AG04450 (cell line): ENCODE results near the gene LRRC51. TPM values are rescaled to one million over a fixed set of nuclear protein-coding genes. Genes with fewer than 3 reads are reported as not detected.

Experiments used
- CTCF ChIA-PET: fragments of 300-600, 350-600 bp; formaldehyde crosslinking; extraction: SDS; loops from one replicate; lab custom pipeline; 2022; ENCODE audit warnings: antibody characterized with exemption, inconsistent platforms; lab: Charles Lee
- POLR2A ChIA-PET: fragments of 350-600 bp; formaldehyde crosslinking; extraction: SDS; loops from one replicate; lab custom pipeline; 2021; ENCODE audit warnings: antibody characterized with exemption, inconsistent platforms; lab: Yijun Ruan, JAX
- DNase-seq: peaks from one replicate; pipeline ENCODE4 v3.0.0-alpha.2; 2011; ENCODE audit warnings: low read depth, low spot score
- H3K27ac ChIP-seq: one replicate; pipeline ENCODE4 v1.5.1; 2012; ENCODE audit warnings: low read depth, low read length, control low read depth
- H3K27me3 ChIP-seq: one replicate; pipeline ENCODE4 v1.6.0; 2012; ENCODE audit warnings: low read length; ENCODE audit not compliant: control insufficient read depth, insufficient read depth
- H3K4me3 ChIP-seq: 2 replicates; pipeline ENCODE4 v1.5.1; 2011; ENCODE audit warnings: mild to moderate bottlenecking, low read depth, low read length, control low read depth
- H3K9me3 ChIP-seq: 2 replicates; pipeline ENCODE4 v1.5.1; 2012; ENCODE audit warnings: low read length; ENCODE audit not compliant: control insufficient read depth, insufficient read depth
- polyA plus RNA-seq: library from polyadenylated mRNA; depleted of rRNA; stranded (reverse); fragments of >200 nt; gene quantifications from 2 replicates; pipeline ENCODE4 v1.2.3, GENCODE V29; 2011
- TF ChIP-seq, protein P1 (sequence below): IDR thresholded peaks from 2 replicates; pipeline ENCODE4 v1.5.1; 2011; ENCODE audit warnings: low read depth, low read length, control low read depth, inconsistent platforms

Gene LRRC51
- polyA plus RNA-seq, 1 experiment, result 8.6 TPM

DNA sequence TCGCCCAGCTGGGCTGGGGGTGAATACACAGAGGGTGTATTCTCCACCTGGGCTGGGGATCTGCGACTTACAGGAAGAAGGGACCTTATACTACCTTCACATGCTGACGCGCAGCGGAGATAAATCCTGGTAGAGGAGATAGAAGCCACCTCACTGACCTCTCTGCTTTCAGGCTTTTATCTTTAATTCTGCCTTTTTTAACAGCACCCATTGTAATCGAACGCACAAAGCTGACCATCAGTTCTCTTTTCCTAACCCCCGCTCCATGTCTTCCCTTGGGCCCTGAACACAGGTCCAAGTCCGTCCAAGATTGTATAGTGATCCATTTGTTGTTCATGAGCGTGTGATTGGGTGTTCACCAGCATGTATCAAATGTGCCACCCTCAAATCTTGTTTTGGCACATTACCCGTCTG, 23.1 kb downstream of the LRRC51 start:
- peak overlapping the region; percentile 36 for H3K4me3 ChIP-seq
- ChIA-PET CTCF (interaction anchor here (0.6 kb wide), 1 partner anchor 47 kb away, joined by 5 read pairs; no protein-coding TSS in a partner anchor), POLR2A (no interaction called here)
- peak overlapping the region; percentile 82 for H3K27ac ChIP-seq
- TF ChIP-seq, protein P1, sequence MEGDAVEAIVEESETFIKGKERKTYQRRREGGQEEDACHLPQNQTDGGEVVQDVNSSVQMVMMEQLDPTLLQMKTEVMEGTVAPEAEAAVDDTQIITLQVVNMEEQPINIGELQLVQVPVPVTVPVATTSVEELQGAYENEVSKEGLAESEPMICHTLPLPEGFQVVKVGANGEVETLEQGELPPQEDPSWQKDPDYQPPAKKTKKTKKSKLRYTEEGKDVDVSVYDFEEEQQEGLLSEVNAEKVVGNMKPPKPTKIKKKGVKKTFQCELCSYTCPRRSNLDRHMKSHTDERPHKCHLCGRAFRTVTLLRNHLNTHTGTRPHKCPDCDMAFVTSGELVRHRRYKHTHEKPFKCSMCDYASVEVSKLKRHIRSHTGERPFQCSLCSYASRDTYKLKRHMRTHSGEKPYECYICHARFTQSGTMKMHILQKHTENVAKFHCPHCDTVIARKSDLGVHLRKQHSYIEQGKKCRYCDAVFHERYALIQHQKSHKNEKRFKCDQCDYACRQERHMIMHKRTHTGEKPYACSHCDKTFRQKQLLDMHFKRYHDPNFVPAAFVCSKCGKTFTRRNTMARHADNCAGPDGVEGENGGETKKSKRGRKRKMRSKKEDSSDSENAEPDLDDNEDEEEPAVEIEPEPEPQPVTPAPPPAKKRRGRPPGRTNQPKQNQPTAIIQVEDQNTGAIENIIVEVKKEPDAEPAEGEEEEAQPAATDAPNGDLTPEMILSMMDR, result no peak
- DNase-seq, result no peak
- H3K9me3 ChIP-seq, result no peaks in the 10 kb centered on the region; the same call in none of the 2 replicates
- H3K27me3 ChIP-seq, result no peaks in the 10 kb centered on the region

DNA sequence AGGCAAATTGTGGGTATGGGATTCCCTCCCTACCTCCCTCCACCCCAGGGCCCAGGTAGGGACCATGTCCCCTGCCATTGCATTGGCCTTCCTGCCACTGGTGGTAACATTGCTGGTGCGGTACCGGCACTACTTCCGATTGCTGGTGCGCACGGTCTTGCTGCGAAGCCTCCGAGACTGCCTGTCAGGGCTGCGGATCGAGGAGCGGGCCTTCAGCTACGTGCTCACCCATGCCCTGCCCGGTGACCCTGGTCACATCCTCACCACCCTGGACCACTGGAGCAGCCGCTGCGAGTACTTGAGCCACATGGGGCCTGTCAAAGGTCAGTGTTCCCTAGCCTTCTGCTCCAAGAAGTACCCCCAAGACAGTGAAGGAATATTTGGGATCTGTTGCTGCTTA, 25.2 kb downstream of the LRRC51 start, which contains the start of gene TOMT:
TOMT (plus strand) TSS at position 37 of the 400 bp plus-strand sequence; CDS start at position 65, 28 bp downstream.
- ChIA-PET CTCF (interaction anchor here (1.0 to 1.4 kb wide), 2 partner anchors 38 to 81 kb away, joined by 3 to 9 read pairs; no protein-coding TSS in a partner anchor), POLR2A (no interaction called here)
- H3K9me3 ChIP-seq, result no peaks in the 10 kb centered on the region; the same call in none of the 2 replicates
- no peak within 1 kb of the TSS for H3K4me3 ChIP-seq
- no peaks in the 10 kb centered on the region for H3K27me3 ChIP-seq
- DNase-seq, result no peak
- H3K27ac ChIP-seq, result no peak within 1 kb of the TSS
- TF ChIP-seq, protein P1, result no peak

DNA sequence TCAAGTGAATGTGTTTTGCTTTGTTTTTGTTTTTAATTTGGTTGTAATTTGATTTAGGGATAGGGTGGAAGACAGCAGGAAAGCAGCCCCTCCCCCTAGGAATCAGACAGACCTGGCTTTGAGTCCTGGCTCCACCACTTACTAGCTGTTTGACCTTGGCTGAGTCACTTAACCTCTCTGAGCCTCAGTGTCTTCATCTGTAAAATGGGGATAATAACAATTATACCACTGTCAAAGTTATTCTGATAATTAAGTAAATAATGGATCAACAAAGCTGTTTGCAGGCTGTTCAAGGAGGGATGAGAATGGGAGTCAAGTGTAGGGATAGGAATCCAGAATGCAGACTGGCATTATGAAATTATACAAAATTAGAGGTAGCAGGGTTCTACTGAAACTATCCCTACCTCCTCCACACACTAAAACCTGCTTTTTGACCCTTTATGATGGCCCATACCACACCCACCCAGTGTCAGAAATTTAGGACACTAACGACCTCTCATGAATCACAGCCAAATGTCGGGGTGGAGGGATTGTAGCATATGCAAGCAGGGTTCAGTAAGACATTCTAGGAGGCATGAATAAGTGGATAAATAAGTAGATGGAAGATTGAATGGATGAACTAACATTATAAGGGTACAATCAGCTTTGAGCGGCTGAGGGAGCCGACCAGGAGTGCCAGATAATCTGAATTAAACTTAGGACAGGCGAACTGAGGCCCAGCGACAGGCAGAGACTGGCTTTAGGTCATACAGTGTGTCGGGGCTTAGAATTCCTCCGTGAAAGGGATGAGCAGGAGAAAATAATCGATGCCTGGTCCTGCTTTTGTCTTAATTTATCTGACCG, 30.9 kb downstream of the LRRC51 start:
- ChIA-PET POLR2A (interaction anchor here (0.6 to 2.0 kb wide), 9 partner anchors 9 to 127 kb away, joined by 3 to 12 read pairs (median 5); partner anchors contain the start of gene INPPL1), CTCF (interaction anchor here (1.2 to 1.7 kb wide), 5 partner anchors 20 to 319 kb away, joined by 3 to 12 read pairs (median 4); no protein-coding TSS in a partner anchor)
- TF ChIP-seq, protein P1, result no peak
- H3K27ac ChIP-seq, result peak overlapping the region; percentile 99
- DNase-seq, result no peak
- no peaks in the 10 kb centered on the region for H3K9me3 ChIP-seq
- H3K27me3 ChIP-seq, result no peaks in the 10 kb centered on the region
- H3K4me3 ChIP-seq, result peak overlapping the region; percentile 87

DNA sequence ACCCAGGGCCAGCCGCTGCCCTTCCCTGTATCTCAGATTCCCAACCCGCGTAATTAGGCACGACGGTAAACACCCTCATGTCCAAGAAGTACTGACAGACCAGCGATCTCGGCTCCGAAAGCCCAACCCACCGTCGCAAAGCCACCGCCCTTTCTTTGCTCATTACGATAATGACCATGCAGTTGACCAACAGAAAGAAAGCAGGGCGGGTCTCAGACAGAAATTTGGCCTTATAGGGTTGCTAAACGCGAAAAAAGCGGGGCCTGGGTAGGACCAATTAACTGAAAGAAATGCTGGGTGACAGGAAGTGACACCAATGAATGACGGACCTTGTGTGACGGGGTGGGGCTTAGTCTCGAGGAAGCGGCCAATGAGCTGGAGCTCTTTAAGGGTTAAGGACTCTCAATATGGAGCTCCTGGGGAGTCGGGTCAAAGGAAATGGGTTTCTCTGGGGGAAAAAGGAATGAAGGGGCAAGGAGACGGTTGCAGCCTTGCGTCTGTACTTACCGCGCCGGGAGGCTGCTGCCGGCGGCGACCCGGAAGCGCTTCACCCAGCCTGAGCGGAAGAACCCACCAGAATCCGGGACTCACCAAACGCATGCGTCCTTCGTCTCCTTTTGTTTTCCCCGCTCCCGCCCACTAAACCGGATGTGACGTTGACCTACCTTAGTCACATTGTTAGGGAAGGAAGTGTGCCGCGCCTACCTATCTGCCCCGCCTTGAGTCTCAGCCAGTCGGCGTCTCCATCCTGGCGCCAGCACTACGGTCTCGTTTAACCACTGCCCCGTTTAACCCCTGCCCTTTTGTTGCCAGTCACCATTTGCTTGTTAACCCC, 31.7 kb downstream of the LRRC51 start, which contains the start of gene ANAPC15:
ANAPC15 (minus strand) TSS at position 553 of the 835 bp plus-strand sequence. CDS start 1,419 bp downstream, outside the sequence.
- ChIA-PET CTCF (interaction anchor here (0.7 to 1.7 kb wide), 4 partner anchors 31 to 319 kb away, joined by 3 to 12 read pairs (median 3); no protein-coding TSS in a partner anchor), POLR2A (interaction anchor here (0.7 to 2.0 kb wide), 10 partner anchors 10 to 126 kb away, joined by 3 to 12 read pairs (median 4); partner anchors contain the start of gene INPPL1)
- peak within 1 kb of the TSS; percentile 87 for H3K4me3 ChIP-seq
- H3K27me3 ChIP-seq, result no peaks in the 10 kb centered on the region
- DNase-seq, result peak; percentile 99
- TF ChIP-seq, protein P1, result no peak
- H3K27ac ChIP-seq, result peak within 1 kb of the TSS; percentile 99
- H3K9me3 ChIP-seq, result no peaks in the 10 kb centered on the region
